NCI-H2227 treated with DMSO at 0.1 percent for 48 hours (cell line): ENCODE data around the gene SYNE2.

ENCODE experiments used
- DNase-seq: peaks from one replicate; lab custom pipeline; 2025; lab: John Stamatoyannopoulos, UW

The SYNE2 gene

DNA sequence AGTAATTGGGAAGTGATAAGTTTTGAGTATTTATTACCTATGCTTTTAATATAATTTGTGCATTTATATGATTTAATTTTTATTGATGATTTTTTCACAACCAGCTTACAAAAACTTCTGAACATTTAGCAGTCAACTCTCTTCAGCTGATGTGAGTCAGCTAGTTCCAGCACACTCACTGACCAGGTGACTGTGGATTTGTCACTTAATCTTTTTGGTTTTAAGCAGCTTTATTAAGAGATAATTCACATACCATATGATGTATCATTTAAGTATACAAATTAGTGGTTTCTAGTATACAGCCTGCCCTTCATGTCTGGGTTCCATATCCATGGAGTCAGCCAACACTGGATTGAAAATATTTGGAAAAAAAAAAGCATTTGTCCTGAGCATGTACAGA is 103.5 kb downstream of the SYNE2 start:
- DNase-seq = no peak

DNA sequence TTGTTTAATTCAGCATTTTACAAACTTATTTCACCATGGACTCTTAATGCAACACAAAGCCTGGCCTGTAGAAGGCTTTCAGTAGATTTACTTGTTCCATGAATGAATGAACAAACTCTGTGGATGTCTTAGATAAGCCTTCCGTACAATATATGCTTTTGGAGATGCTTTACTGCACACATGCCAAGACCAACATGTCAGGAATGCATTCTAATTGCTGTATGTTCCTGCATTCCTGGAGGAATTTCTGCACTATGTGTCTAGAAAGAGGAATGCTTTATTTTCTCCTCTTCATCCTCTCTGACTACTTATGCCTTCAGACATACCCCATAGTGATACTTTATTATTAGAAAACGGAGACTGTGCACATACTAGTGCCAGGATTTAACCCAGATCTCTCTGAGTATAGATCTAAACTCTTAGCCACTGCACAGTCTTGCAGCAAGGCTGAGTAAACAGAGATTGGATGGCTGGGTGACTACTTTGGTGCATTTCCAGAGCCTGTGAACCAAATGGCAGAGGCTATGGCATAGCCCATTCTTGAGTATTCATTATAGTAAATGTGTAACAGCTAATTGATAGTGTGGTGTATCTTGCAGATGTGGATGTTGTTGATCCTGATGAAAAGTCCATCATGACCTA is 108.2 kb downstream of the SYNE2 start:
- no peak for DNase-seq

DNA sequence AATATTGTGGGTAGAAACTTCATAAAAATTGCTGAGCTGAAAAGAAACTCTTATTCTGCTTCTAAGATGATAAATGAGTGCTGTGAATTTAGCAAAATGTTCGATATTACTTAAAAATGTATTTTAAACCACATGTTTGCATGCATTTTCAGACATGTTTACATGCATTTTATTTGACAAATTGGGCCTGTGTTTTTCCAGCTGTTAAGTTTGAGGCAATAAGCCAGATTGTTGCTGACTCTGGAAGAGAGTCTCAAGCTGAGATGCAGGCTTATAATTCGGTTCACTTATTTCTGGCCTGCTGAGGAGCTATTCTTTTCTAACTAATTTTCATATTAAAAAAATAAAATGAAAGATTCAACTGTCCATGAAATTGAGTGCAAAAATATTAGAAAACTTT is 110.1 kb downstream of the SYNE2 start:
- no peak for DNase-seq

- no peak for DNase-seq
Measured at GRCh38 chr14:63963439-63963838, 110.6 kb downstream of the SYNE2 start.

- no peak for DNase-seq
Measured at GRCh38 chr14:63964113-63964512, 111.3 kb downstream of the SYNE2 start.

- DNase-seq = no peak
Measured at GRCh38 chr14:63966407-63966806, 113.6 kb downstream of the SYNE2 start.

DNA sequence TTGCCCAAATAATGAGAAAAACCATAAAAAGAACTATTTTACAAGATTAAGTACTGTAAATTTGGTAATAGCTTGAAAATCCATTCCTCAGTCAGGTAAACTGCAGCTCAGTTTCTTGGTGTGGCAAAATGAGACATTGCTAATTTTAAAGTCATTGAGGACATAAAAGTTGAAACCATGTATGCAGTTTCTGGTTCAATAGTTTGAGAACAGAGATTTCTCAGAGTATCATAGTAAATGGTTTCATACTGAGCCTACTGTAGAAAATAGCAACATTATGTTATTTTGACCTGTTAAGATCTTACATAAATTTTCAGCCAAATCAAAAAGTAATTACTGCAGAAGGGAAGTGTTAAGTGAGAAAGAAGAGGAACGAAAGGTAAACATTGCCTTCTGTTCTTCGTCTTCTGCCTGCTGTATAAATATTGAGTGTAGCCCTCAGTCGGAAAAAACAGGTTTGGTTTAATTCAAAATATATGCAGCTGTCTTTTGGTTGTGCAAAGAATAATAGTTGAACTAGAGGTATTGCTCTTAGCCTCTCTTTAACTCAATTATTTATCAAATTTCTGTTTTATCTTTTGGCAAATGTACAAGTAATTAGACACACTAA is 119.6 kb downstream of the SYNE2 start:
- no peak for DNase-seq

DNA sequence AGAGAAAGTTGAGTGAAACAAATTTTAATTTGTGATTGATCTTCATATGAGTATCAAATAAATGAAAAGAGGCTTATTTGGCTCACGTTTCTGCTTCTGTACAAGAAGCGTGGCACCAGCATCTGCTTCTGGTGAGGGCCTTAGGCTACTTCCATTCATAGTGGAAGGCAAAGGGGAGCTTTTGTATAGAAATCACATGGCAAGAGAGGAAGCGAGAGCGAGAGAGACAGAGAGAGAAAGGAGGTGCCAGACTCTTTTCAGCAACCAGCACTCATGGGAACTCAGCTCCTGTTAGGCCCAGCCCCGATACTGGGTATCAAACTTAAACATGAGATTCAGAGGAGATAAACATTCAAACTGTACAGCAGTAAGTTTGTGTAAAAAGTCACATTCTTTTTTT is 121.4 kb downstream of the SYNE2 start:
- no peak for DNase-seq

DNA sequence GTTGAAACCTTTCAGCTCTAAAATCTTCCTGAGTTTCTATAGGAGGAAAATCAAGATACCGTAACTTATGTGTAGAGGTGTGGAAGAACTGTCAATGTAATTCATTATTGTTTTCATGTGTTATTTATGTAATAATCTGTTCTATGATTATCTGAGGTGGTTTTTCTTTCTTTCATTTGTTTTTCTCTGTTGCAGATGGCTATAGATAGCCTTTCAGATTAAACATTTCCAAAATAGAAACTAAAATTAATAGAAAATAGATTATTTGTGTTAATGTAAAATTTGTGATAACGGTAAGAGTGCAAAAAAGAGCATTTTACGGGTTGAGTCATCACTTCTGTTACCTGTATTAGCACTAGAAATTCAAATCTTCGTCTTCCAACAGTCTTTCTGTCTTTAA is 128.8 kb downstream of the SYNE2 start:
- no peak for DNase-seq

DNA sequence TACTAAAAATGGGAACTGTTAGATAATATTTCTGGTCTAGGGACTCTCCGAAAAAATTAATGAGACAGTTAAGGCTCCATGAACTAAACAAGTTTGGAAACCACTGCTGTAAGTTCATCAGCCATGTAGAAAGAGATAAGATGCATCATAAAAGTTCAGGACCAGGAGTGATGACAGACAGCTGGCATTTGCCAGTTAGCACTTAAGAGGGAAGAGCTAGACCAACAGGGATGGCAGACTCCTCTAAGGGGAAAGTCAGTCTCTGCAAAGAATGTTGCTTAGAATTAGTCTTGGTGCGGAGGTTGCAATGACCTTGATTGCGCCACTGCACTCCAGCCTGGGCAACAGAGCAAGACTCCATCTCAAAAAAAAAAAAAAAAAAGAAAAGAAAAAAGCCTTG is 129.4 kb downstream of the SYNE2 start:
- no peak for DNase-seq

GRCh38 chr14:63982629-63983028 is 129.8 kb downstream of the SYNE2 start:
- DNase-seq = no peak

- DNase-seq = no peak
Measured at GRCh38 chr14:63986789-63987533, 134.2 kb downstream of the SYNE2 start.

DNA sequence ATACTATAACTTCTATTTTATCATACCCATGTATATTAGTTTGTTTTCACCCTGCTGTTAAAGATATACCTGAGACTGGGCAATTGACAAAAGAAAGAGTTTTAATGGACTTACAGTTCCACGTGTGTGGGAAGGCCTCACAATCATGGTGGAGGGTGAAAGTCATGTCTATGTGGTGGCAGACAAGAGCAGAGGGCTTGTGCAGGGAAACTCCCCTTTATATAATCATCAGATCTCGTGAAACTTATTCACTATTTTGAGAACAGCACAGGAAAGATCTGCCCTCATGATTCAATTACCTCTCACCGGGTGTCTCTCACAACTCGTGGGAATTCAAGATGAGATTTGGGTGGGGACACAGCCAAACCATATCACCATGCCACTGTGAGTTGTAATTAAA is 135.8 kb downstream of the SYNE2 start:
- no peak for DNase-seq

DNA sequence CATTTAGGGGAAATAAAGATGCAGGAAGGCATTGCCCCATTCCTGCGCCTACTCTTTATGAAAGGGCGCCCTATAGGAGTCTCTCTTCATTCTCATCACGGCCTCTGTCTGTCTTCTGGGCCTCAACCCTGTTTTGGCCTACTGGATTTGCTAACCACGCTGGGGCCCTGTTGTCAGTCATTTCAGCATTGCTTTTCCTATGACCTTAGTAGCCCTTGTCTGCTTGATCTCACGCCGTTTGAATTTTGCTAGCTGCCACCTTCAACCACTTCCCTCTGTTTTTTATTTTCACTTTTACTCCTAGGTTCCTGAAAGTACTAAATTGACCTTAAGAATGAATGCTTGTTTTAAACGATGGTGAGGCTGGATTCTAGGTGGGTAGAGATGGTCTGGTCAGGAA is 139.0 kb downstream of the SYNE2 start:
- DNase-seq = no peak

DNA sequence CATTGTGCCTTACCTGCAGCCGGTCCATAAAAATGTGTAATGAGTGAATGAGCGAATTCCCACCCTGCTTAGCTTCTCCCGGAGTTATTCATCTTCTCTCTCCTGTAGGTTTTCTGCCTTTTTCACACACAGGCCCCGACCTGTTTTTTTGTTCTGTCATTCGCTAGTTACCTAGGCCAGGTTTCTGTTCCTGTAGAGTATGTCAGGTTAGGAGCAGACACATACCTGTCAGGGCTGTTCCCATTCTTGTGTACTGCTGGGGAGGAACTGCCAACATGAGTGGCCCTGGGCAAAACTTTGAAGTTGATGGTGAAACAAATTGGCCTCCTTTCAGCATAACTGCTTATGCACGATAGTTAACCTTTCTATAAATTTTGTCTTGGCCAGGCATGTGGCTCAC is 140.1 kb downstream of the SYNE2 start:
- no peak for DNase-seq

DNA sequence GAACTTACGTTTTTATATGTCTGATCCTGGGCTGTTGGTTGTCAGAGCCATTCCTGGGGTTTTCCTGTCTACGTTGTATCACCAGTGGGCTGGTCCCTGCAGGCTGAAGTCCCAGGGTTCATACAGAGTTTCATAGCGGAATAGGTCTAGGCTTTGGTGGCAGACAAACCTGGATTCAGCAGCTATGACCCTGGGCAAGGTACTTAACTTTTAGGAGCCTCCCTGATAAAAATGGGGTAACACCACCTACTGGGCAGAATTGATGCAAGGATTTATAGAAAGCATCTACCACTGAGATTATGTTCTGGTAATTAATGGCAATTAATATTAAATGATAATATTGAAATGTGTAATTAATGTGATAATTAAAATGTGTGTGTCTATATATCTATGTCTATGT is 141.2 kb downstream of the SYNE2 start:
- no peak for DNase-seq

DNA sequence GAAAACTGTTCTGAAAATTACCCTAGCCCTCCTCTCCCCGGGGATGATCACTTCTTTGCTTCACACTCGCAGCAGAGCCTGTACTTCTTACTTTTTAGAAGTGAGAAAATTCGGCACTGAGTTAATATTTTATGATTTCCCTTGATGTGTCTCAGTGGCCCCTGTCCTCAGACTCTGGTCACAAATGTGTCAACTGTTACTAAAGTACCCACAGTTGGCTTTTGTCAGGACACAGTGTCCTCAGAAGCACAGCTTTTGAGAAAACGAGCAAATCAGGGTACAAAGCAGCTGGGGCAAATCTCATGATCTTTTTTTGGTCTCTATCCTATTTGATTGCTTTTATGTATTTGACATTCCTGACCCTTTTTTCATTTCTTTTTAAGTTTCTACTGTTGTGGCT is 142.5 kb downstream of the SYNE2 start:
- DNase-seq = no peak

DNA sequence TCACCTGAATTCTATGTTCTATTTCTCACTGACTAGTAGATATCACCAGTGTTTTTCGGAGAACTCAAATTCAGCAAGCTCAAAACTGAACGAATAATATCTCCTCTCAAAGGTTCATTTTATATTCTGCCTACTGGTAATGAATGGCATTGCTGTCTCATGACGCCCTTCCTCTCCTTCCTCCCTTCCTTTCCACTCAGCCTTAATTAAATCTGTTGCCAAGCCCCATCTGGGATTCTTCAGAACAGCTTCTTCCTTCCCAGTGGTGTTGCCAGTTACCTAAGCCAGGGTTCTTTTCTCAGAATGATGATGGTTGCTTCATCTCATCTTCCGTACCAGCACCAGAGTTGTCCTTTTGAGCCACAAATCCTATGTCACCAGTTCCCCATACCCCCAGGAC is 143.2 kb downstream of the SYNE2 start:
- DNase-seq = no peak

- DNase-seq = no peak
Measured at GRCh38 chr14:63996625-63997220, 143.9 kb downstream of the SYNE2 start.

DNA sequence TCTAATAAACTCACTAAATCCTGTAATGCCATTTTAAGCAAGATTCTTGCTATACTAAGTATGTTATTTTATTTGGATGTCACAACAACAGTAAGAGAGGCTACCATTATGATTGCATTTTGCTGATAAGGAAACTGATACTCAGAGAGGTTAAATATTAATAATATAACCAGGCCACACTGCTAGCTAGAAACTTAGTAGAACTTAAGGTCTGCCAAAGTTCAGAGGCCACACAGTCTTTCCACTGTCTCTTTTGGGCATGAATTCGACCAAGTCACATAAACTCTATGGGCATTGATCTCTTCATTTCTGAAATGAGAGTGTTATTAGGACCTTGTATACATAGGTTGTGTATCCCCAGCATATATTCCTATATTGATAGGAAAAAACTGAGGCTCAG is 147.9 kb downstream of the SYNE2 start:
- no peak for DNase-seq

- no peak for DNase-seq
Measured at GRCh38 chr14:64005822-64006221, 153.0 kb downstream of the SYNE2 start.

GRCh38 chr14:64008016-64008415 is 155.2 kb downstream of the SYNE2 start:
- no peak for DNase-seq

GRCh38 chr14:64012003-64012402 is 159.2 kb downstream of the SYNE2 start:
- DNase-seq = no peak
